GM23338 (cell line): Measurements from ENCODE around the gene TRPC6. TPM values are rescaled to one million over a fixed set of nuclear protein-coding genes. Genes with fewer than 3 reads are reported as not detected.

Experiments used
- ATAC-seq: fragments of 200-7000 bp; cut with Tn5 transposase; 3 replicates; pipeline ENCODE4 v1.9.1; 2020
- DNase-seq: peaks from one replicate; pipeline ENCODE4 v3.0.0-alpha.2; 2015; ENCODE audit warnings: low spot score
- H2AFZ ChIP-seq: fragments of 200-600 bp; sonication (generic); 2 replicates; pipeline ENCODE4 v1.8.0; 2016; ENCODE audit warnings: antibody characterized with exemption, mild to moderate bottlenecking, moderate library complexity
- H3F3A ChIP-seq: fragments of 200-600 bp; sonication (generic); replicated peaks from 2 replicates; pipeline ENCODE4 v1.8.0; 2017; ENCODE audit warnings: antibody characterized with exemption, mixed run types, low read depth
- H3K27ac ChIP-seq: fragments of 200-600 bp; sonication (generic); 2 replicates; pipeline ENCODE4 v1.6.1; 2016; ENCODE audit warnings: low read depth
- H3K27me3 ChIP-seq: fragments of 200-600 bp; sonication (generic); 2 replicates; pipeline ENCODE4 v1.8.0; 2016; ENCODE audit warnings: mild to moderate bottlenecking, mixed run types, moderate library complexity; ENCODE audit not compliant: insufficient read depth
- H3K36me3 ChIP-seq: fragments of 200-600 bp; sonication (generic); 2 replicates; pipeline ENCODE4 v1.8.0; 2016; ENCODE audit warnings: mild to moderate bottlenecking; ENCODE audit not compliant: insufficient read depth
- H3K4me1 ChIP-seq: fragments of 200-600 bp; sonication (generic); 2 replicates; pipeline ENCODE4 v1.8.0; 2016; ENCODE audit warnings: mild to moderate bottlenecking, moderate library complexity; ENCODE audit not compliant: insufficient read depth
- H3K4me2 ChIP-seq: fragments of 200-600 bp; sonication (generic); 2 replicates; pipeline ENCODE4 v1.7.1; 2017; ENCODE audit warnings: mixed run types
- H3K4me3 ChIP-seq: fragments of 200-600 bp; sonication (generic); 2 replicates; pipeline ENCODE4 v1.6.1; 2016; ENCODE audit warnings: mixed run types
- H3K79me2 ChIP-seq: fragments of 200-600 bp; sonication (generic); replicated peaks from 2 replicates; pipeline ENCODE4 v1.8.0; 2017; ENCODE audit warnings: mild to moderate bottlenecking; ENCODE audit not compliant: insufficient read depth
- H3K9me2 ChIP-seq: fragments of 200-600 bp; sonication (generic); 2 replicates; pipeline ENCODE4 v1.8.0; 2017; ENCODE audit not compliant: insufficient read depth
- H4K20me1 ChIP-seq: fragments of 200-600 bp; sonication (generic); replicated peaks from 2 replicates; pipeline ENCODE4 v1.8.0; 2017; ENCODE audit warnings: mild to moderate bottlenecking; ENCODE audit not compliant: insufficient read depth
- H3K27ac Mint-ChIP-seq: 2 replicates; pipeline ENCODE4 v1.8.0; 2020; ENCODE audit warnings: inconsistent platforms, mild to moderate bottlenecking, moderate library complexity, mixed read lengths
- H3K27me3 Mint-ChIP-seq: 3 replicates; pipeline ENCODE4 v1.8.0; 2022; ENCODE audit warnings: low read depth, mild to moderate bottlenecking, moderate library complexity, mixed read lengths, inconsistent platforms; ENCODE audit not compliant: insufficient read depth, poor library complexity
- H3K36me3 Mint-ChIP-seq: 3 replicates; pipeline ENCODE4 v1.8.0; 2021; ENCODE audit warnings: low read depth, mild to moderate bottlenecking, inconsistent platforms, moderate library complexity, mixed read lengths
- H3K4me1 Mint-ChIP-seq: 3 replicates; pipeline ENCODE4 v1.8.0; 2020; ENCODE audit warnings: mild to moderate bottlenecking, inconsistent platforms, mixed read lengths
- H3K4me3 Mint-ChIP-seq: 3 replicates; pipeline ENCODE4 v1.8.0; 2021; ENCODE audit warnings: moderate library complexity, mild to moderate bottlenecking, inconsistent platforms, mixed read lengths
- H3K9me3 Mint-ChIP-seq: 3 replicates; pipeline ENCODE4 v1.8.0; 2020; ENCODE audit warnings: moderate library complexity, mild to moderate bottlenecking, inconsistent platforms, mixed read lengths
- ETS1 ChIP-seq: IDR thresholded peaks from 2 replicates; pipeline ENCODE4 v1.6.1; 2016; ENCODE audit warnings: antibody characterized with exemption
- EZH2 ChIP-seq: fragments of 200-600 bp; sonication (generic); IDR thresholded peaks from one replicate; pipeline ENCODE4 v1.8.0; 2017; ENCODE audit warnings: antibody characterized with exemption, mild to moderate bottlenecking, low read depth; ENCODE audit not compliant: unreplicated experiment
- JUNB ChIP-seq: IDR thresholded peaks from one replicate; pipeline ENCODE4 v1.6.1; 2016; ENCODE audit warnings: antibody characterized with exemption; ENCODE audit not compliant: unreplicated experiment
- NANOG ChIP-seq: IDR thresholded peaks from 2 replicates; pipeline ENCODE4 v1.6.1; 2016; ENCODE audit warnings: antibody characterized with exemption, borderline replicate concordance
- POLR2AphosphoS5 ChIP-seq: IDR thresholded peaks from 2 replicates; pipeline ENCODE4 v1.6.1; 2016; ENCODE audit warnings: antibody characterized with exemption, low read depth
- REST ChIP-seq: IDR thresholded peaks from one replicate; pipeline ENCODE4 v1.6.1; 2018; ENCODE audit warnings: antibody characterized with exemption; ENCODE audit not compliant: unreplicated experiment
- STAT1 ChIP-seq: IDR thresholded peaks from one replicate; pipeline ENCODE4 v1.6.1; 2016; ENCODE audit warnings: antibody characterized with exemption; ENCODE audit not compliant: unreplicated experiment
- ZNF114 ChIP-seq: fragments of 250-450 bp; sonication (Bioruptor Pico); IDR thresholded peaks from 2 replicates; pipeline ENCODE4 v1.5.0; 2020; ENCODE audit warnings: mild to moderate bottlenecking, moderate library complexity
- polyA plus RNA-seq: library from polyadenylated mRNA; unstranded; fragments of >200 nt; fragmentation: Nextera tagmentation; extraction: Ambion mirVana; gene quantifications from 2 replicates; pipeline ENCODE4 v1.2.1, GENCODE V29; 2016
- total RNA-seq: library from RNA; depleted of rRNA; stranded (reverse); fragments of >200 nt; shearing (Covaris generic); gene quantifications from 2 replicates; pipeline ENCODE4 v1.2.3, GENCODE V29; 2014
- TF ChIP-seq, protein P1 (sequence below), 2 experiments: fragments of 200-600 bp in 1 of 2; sonication (generic) in 1 of 2; conservative IDR thresholded peaks; 2 replicates each; pipeline versions ENCODE4 v1.5.1 to v1.6.1; 2016 to 2017; ENCODE audit warnings: antibody characterized with exemption in 2 of 2, low read depth in 2 of 2, mild to moderate bottlenecking in 2 of 2, moderate library complexity in 1 of 2

TRPC6 gene
- total and polyA plus RNA-seq, 2 experiments from 2014 or later = 0.05 to 4.4 TPM

DNA sequence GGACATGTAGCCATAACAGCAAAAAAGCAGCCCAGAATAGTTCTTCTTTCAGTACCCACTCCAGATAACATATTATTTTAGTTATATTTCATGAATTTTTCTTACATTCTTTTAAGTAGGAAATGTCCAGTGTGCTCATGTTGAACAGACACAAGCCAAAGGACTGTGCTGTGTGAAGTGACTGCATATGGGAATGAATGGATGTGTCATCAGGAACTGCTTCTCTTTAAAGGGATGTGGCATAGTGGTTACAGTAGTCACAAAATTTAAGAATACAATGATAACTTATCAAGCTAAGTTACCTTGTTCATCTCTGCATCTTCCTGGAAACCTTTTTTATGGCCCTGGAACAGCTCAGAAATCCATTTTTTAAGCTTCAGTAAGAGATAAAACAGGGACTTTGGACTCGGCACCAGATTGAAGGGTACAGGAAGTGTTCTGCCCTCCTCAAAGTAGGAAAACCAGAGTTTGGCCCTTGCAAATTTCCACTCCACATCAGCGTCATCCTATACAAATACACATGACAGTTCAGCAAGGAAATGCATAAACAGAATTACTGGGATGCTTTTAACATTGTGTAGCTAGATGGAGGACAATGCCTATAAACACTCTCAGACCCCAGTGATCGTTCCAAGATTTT, 112.8 kb downstream of the TRPC6 start:
- Histone ChIP-seq H3K27ac (no peak overlapping the region), H3K9me2 (no peaks in the 10 kb centered on the region), H3K79me2 (no peaks in the 10 kb centered on the region), H3F3A (no peaks in the 10 kb centered on the region), H3K4me2 (no peak overlapping the region), H3K4me3 (no peak overlapping the region), H3K27me3 (no peaks in the 10 kb centered on the region), H2AFZ (no peak overlapping the region), H3K4me1 (peaks cover 12% of the 10 kb centered on the region), H4K20me1 (no peaks in the 10 kb centered on the region), H3K36me3 (no peaks in the 10 kb centered on the region)
- no peak overlapping the region for H3K4me3 Mint-ChIP-seq
- TF ChIP-seq, protein P1, sequence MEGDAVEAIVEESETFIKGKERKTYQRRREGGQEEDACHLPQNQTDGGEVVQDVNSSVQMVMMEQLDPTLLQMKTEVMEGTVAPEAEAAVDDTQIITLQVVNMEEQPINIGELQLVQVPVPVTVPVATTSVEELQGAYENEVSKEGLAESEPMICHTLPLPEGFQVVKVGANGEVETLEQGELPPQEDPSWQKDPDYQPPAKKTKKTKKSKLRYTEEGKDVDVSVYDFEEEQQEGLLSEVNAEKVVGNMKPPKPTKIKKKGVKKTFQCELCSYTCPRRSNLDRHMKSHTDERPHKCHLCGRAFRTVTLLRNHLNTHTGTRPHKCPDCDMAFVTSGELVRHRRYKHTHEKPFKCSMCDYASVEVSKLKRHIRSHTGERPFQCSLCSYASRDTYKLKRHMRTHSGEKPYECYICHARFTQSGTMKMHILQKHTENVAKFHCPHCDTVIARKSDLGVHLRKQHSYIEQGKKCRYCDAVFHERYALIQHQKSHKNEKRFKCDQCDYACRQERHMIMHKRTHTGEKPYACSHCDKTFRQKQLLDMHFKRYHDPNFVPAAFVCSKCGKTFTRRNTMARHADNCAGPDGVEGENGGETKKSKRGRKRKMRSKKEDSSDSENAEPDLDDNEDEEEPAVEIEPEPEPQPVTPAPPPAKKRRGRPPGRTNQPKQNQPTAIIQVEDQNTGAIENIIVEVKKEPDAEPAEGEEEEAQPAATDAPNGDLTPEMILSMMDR (conservative IDR thresholded peaks at IDR 0.05; ENCODE audit: low read depth in 2 of 2) = no peak
- TF ChIP-seq POLR2AphosphoS5 = no peak
- no peak for TF ChIP-seq ZNF114
- no peak for TF ChIP-seq NANOG
- no peak for TF ChIP-seq JUNB
- no peak overlapping the region for H3K27ac Mint-ChIP-seq
- ATAC-seq = no peak
- no peaks in the 10 kb centered on the region for H3K36me3 Mint-ChIP-seq
- H3K4me1 Mint-ChIP-seq = peaks cover 9% of the 10 kb centered on the region
- H3K9me3 Mint-ChIP-seq = no peaks in the 10 kb centered on the region; the same call in 2 of the 3 replicates
- no peak for DNase-seq
- peaks cover 2% of the 10 kb centered on the region for H3K27me3 Mint-ChIP-seq

DNA sequence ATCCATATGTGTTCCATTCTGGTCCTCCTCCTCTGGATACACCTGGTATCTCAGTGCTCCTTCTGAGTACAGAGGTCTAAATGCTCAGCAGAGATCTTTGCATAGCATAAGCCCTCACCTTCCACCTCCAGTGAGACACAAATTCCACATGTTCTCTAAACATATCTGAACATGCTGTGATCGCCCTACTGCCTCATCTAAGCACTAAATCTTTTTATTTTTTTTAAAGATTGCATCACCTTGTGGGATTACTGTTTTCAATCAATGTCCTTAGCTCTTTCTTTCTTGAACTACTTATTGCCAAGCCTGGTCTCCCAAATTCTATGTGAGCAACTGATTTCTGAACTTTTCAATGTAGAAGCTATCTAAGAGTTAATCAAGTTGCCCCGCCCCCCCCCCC, 113.4 kb downstream of the TRPC6 start:
- H3F3A ChIP-seq = no peaks in the 10 kb centered on the region
- DNase-seq (no peak), ATAC-seq (no peak)
- H2AFZ ChIP-seq = 0 out of 2 replicates have a peak overlapping the region, but pooled peaks have one; percentile 19
- Mint-ChIP-seq H3K36me3 (no peaks in the 10 kb centered on the region; the same call in 2 of the 3 replicates), H3K4me1 (peaks cover 13% of the 10 kb centered on the region), H3K27ac (peak overlapping the region; percentile 14; the same call in 1 of the 2 replicates), H3K27me3 (peaks cover 2% of the 10 kb centered on the region), H3K9me3 (peaks cover 3% of the 10 kb centered on the region; the same call in 2 of the 3 replicates), H3K4me3 (no peak overlapping the region)
- H3K27ac ChIP-seq = no peak overlapping the region
- no peak overlapping the region for H3K4me2 ChIP-seq
- H3K4me3 ChIP-seq = no peak overlapping the region
- no peaks in the 10 kb centered on the region for H3K9me2 ChIP-seq
- H3K36me3 ChIP-seq = no peaks in the 10 kb centered on the region
- no peaks in the 10 kb centered on the region for H3K27me3 ChIP-seq
- no peaks in the 10 kb centered on the region for H4K20me1 ChIP-seq
- H3K79me2 ChIP-seq = no peaks in the 10 kb centered on the region
- peaks cover 15% of the 10 kb centered on the region for H3K4me1 ChIP-seq
- TF ChIP-seq REST (no peak), NANOG (no peak), STAT1 (no peak), ZNF114 (no peak), ETS1 (no peak), EZH2 (no peak), POLR2AphosphoS5 (no peak)
- TF ChIP-seq, protein P1 (conservative IDR thresholded peaks at IDR 0.05; ENCODE audit: low read depth in 2 of 2) = no peak
